CD14-positive monocyte (primary cell): ENCODE data around the gene MYO1E. TPM values are rescaled to one million over a fixed set of nuclear protein-coding genes. Genes with fewer than 3 reads are reported as not detected.

Source experiments
- DNase-seq, 3 donors: peaks; one replicate each; pipeline ENCODE4 v3.0.0-alpha.2; 2011 to 2022
- H2AFZ ChIP-seq: 2 replicates; pipeline ENCODE4 v1.6.0; 2012; ENCODE audit warnings: mild to moderate bottlenecking, low read depth, low read length, inconsistent platforms; ENCODE audit not compliant: insufficient read depth, poor library complexity, severe bottlenecking
- H3K27ac ChIP-seq, 2 donors: 1 replicate in 1 of 2; 2 replicates in 1 of 2; pipeline ENCODE4 v1.5.1; 2012 to 2013; ENCODE audit warnings: low read length in 2 of 2, control low read depth in 1 of 2, inconsistent platforms in 1 of 2, low read depth in 1 of 2, mild to moderate bottlenecking in 1 of 2
- H3K27me3 ChIP-seq, 2 donors: one replicate each; pipeline versions ENCODE4 v1.6.0 to v1.6.1; 2011 to 2013; ENCODE audit warnings: low read length in 2 of 2; ENCODE audit not compliant: control insufficient read depth in 2 of 2, insufficient read depth in 2 of 2
- H3K36me3 ChIP-seq, 2 donors: replicated peaks in 1 of 2; 1 replicate in 1 of 2; 2 replicates in 1 of 2; pipeline versions ENCODE4 v1.5.1 to v1.6.1; 2012 to 2013; ENCODE audit warnings: low read length in 2 of 2, control low read depth in 1 of 2, inconsistent platforms in 1 of 2, mild to moderate bottlenecking in 1 of 2; ENCODE audit not compliant: insufficient read depth in 2 of 2, control insufficient read depth in 1 of 2
- H3K4me1 ChIP-seq, 2 donors: 1 replicate in 1 of 2; 2 replicates in 1 of 2; pipeline versions ENCODE4 v1.5.1 to v1.6.1; 2012 to 2013; ENCODE audit warnings: low read length in 2 of 2, control low read depth in 1 of 2, inconsistent platforms in 1 of 2, mild to moderate bottlenecking in 1 of 2, moderate library complexity in 1 of 2; ENCODE audit not compliant: insufficient read depth in 2 of 2, control insufficient read depth in 1 of 2
- H3K4me2 ChIP-seq: replicated peaks from 2 replicates; pipeline ENCODE3; 2012; ENCODE audit warnings: low read length, moderate library complexity, mild to moderate bottlenecking; ENCODE audit not compliant: poor library complexity, severe bottlenecking; ENCODE audit errors: extremely low read depth
- H3K4me3 ChIP-seq, 3 experiments: fragments of 200-600 bp in 1 of 3; sonication (generic) in 1 of 3; replicated peaks in 1 of 3; 1 replicate in 2 of 3; 2 replicates in 1 of 3; pipeline ENCODE4 v1.5.1; 2011 to 2013; ENCODE audit warnings: low read length in 3 of 3, mild to moderate bottlenecking in 3 of 3, control low read depth in 2 of 3, low read depth in 2 of 3, inconsistent platforms in 1 of 3, moderate library complexity in 1 of 3
- H3K79me2 ChIP-seq: 2 replicates; pipeline ENCODE4 v1.6.0; 2012; ENCODE audit warnings: mild to moderate bottlenecking, control low read depth, inconsistent platforms, low read length, moderate library complexity; ENCODE audit not compliant: insufficient read depth
- H3K9ac ChIP-seq: 2 replicates; pipeline ENCODE4 v1.6.0; 2017; ENCODE audit warnings: low read length, mild to moderate bottlenecking; ENCODE audit not compliant: insufficient read depth, poor library complexity, severe bottlenecking
- H3K9me3 ChIP-seq, 2 donors: replicated peaks in 1 of 2; 1 replicate in 1 of 2; 2 replicates in 1 of 2; pipeline versions ENCODE4 v1.5.1 to v1.6.1; 2012 to 2013; ENCODE audit warnings: low read length in 2 of 2, control low read depth in 1 of 2; ENCODE audit not compliant: control insufficient read depth in 1 of 2, insufficient read depth in 1 of 2
- H4K20me1 ChIP-seq: 2 replicates; pipeline ENCODE4 v1.6.0; 2012; ENCODE audit warnings: mild to moderate bottlenecking, low read length, control low read depth, moderate library complexity; ENCODE audit not compliant: insufficient read depth
- H3K27ac Mint-ChIP-seq, 7 donors: one replicate each; pipeline ENCODE4 v1.8.0; 2020; ENCODE audit warnings: mild to moderate bottlenecking in 7 of 7, mixed read lengths in 7 of 7, moderate library complexity in 6 of 7, inconsistent platforms in 2 of 7
- H3K27me3 Mint-ChIP-seq, 3 donors: one replicate each; pipeline ENCODE4 v1.8.0; 2021 to 2022; ENCODE audit warnings: low read depth in 3 of 3, mild to moderate bottlenecking in 3 of 3, mixed read lengths in 3 of 3, moderate library complexity in 3 of 3, inconsistent platforms in 1 of 3
- H3K36me3 Mint-ChIP-seq, 2 donors: one replicate each; pipeline ENCODE4 v1.8.0; 2020; ENCODE audit warnings: mixed read lengths in 2 of 2, inconsistent platforms in 1 of 2, mild to moderate bottlenecking in 1 of 2
- H3K4me1 Mint-ChIP-seq: one replicate; pipeline ENCODE4 v1.8.0; 2020; ENCODE audit warnings: mild to moderate bottlenecking, mixed read lengths
- H3K4me3 Mint-ChIP-seq, 2 donors: one replicate each; pipeline ENCODE4 v1.8.0; 2020; ENCODE audit warnings: mild to moderate bottlenecking in 2 of 2, mixed read lengths in 2 of 2, moderate library complexity in 1 of 2
- H3K9me3 Mint-ChIP-seq, 7 donors: one replicate each; pipeline ENCODE4 v1.8.0; 2020 to 2022; ENCODE audit warnings: mixed read lengths in 7 of 7, mild to moderate bottlenecking in 6 of 7, moderate library complexity in 6 of 7, inconsistent platforms in 2 of 7
- CTCF ChIP-seq: fragments of 200-600 bp; IDR thresholded peaks from one replicate; pipeline ENCODE4 v1.8.0; 2022; ENCODE audit warnings: antibody characterized with exemption, mild to moderate bottlenecking
- WGBS: methylation state at CpG from one replicate; pipeline ENCODE4 v1.1.5; 2013; ENCODE audit warnings: missing lambda C conversion rate; ENCODE audit not compliant: insufficient coverage; 5-methylcytosine and 5-hydroxymethylcytosine counted together
- intact Hi-C, 2 donors: fragments of 100-400 bp; cut with micrococcal nuclease; formaldehyde crosslinking; loops; one replicate each; pipeline versions ENCODE4 v1.15.0 to v1.15.1; 2023
- polyA plus RNA-seq, 3 donors: library from polyadenylated mRNA; depleted of rRNA in 1 of 3; unstranded in 2 of 3; stranded (reverse) in 1 of 3; fragments of 300-500 nt in 2 of 3; fragments of >200 nt in 1 of 3; fragmentation: Illumina TruSeq in 2 of 3; gene quantifications; 1 replicate in 2 of 3; 2 replicates in 1 of 3; pipeline ENCODE4 v1.2.3, GENCODE V29; 2012 to 2021

Gene MYO1E
- polyA plus RNA-seq, 3 donors, result 5.5 to 16.2 (median 6.2) TPM

DNA sequence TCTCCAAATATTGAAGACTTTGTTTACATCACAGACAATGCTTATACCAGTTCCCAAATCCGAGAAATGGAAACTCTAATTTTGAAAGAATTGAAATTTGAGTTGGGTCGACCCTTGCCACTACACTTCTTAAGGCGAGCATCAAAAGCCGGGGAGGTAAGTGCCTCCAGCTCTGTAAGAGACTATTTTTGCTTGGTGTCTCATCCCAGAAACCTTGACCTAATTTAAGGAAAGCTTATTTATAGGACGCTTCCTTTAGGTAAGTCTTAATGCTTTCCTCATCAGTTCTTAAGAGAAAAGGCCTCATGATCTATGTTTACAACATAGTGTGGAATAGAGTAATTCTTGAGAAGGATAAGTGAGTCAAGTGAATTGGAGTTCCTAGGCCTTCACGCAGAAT, 255.9 kb downstream of the MYO1E start:
- no peaks in the 10 kb centered on the region for H3K4me1 ChIP-seq
- Mint-ChIP-seq H3K4me1 (no peaks in the 10 kb centered on the region), H3K36me3 (peaks cover 60 to 75% of the 10 kb centered on the region in 2 donors), H3K27ac (no peak overlapping the region), H3K27me3 (peaks cover 0 to 2% (median 0%) of the 10 kb centered on the region in 3 donors), H3K4me3 (no peak overlapping the region), H3K9me3 (no peaks in the 10 kb centered on the region)
- 100% methylated on average over 2 of the region's 6 CpGs for WGBS
- peaks cover 57 to 85% of the 10 kb centered on the region in 2 donors for H3K36me3 ChIP-seq
- DNase-seq, result no peak
- H3K9ac ChIP-seq, result no peak overlapping the region
- H3K27me3 ChIP-seq, result no peaks in the 10 kb centered on the region
- no peak overlapping the region for H2AFZ ChIP-seq
- TF ChIP-seq CTCF, result no peak
- no peak overlapping the region for H3K4me3 ChIP-seq
- peak overlapping the region in 1 of 2 donors; percentile 13 for H3K27ac ChIP-seq
- H3K4me2 ChIP-seq, result no peak overlapping the region
- intact Hi-C loops, result no loop called here
- peaks cover 34% of the 10 kb centered on the region for H3K79me2 ChIP-seq
- H3K9me3 ChIP-seq, result no peaks in the 10 kb centered on the region
- no peaks in the 10 kb centered on the region for H4K20me1 ChIP-seq

GRCh38 chr15:59116141-59116540, 256.5 kb downstream of the MYO1E start:
- Mint-ChIP-seq H3K27ac (no peak overlapping the region), H3K9me3 (no peaks in the 10 kb centered on the region), H3K27me3 (peaks cover 0 to 2% (median 0%) of the 10 kb centered on the region in 3 donors), H3K4me3 (no peak overlapping the region), H3K36me3 (peaks cover 62 to 75% of the 10 kb centered on the region in 2 donors), H3K4me1 (no peaks in the 10 kb centered on the region)
- H3K27me3 ChIP-seq, result no peaks in the 10 kb centered on the region
- H3K9ac ChIP-seq, result no peak overlapping the region
- H3K4me2 ChIP-seq, result no peak overlapping the region
- WGBS, result no CpG with 5 or more reads among the region's 1 CpG
- TF ChIP-seq CTCF, result no peak
- H3K27ac ChIP-seq, result peak overlapping the region in 1 of 2 donors; percentile 13
- H2AFZ ChIP-seq, result no peak overlapping the region
- no peak for DNase-seq
- H3K36me3 ChIP-seq, result peaks cover 60 to 87% of the 10 kb centered on the region in 2 donors
- intact Hi-C loops, result no loop called here
- no peaks in the 10 kb centered on the region for H3K9me3 ChIP-seq
- no peaks in the 10 kb centered on the region for H3K4me1 ChIP-seq
- H3K79me2 ChIP-seq, result peaks cover 36% of the 10 kb centered on the region
- H4K20me1 ChIP-seq, result no peaks in the 10 kb centered on the region
- no peak overlapping the region for H3K4me3 ChIP-seq
